A673 (cell line): ENCODE results near the gene SCAMP3.

Experiments
- CTCF ChIP-seq: fragments of 300-800, 200-600 bp; sonication (generic); conservative IDR thresholded peaks from 2 replicates; pipeline ENCODE4 v1.5.1; 2017; ENCODE audit warnings: low read depth, mild to moderate bottlenecking, antibody characterized with exemption, low read length, moderate library complexity, mixed read lengths
- EZH2 ChIP-seq: fragments of 200-600 bp; sonication (generic); IDR thresholded peaks from 2 replicates; pipeline ENCODE4 v1.6.1; 2017; ENCODE audit warnings: borderline replicate concordance, low read depth, mild to moderate bottlenecking, mixed read lengths, antibody characterized with exemption, low read length; ENCODE audit not compliant: poor library complexity, severe bottlenecking

- TF ChIP-seq CTCF (0 out of 2 replicates have a peak, but pooled peaks have one; percentile 13), EZH2 (no peak)
Observed at GRCh38 chr1:155253208-155253607, 9.0 kb downstream of the SCAMP3 start.
